Stimulated activated CD8-positive, alpha-beta memory T cell treated with anti-CD3 and anti-CD28 coated beads, Interleukin-15, amount 100 ng/mL, for 24 hours (primary cell): ENCODE data around the gene PRICKLE1.

Experiments
- DNase-seq: peaks from one replicate; pipeline ENCODE4 v3.0.0-alpha.2; 2020; ENCODE audit warnings: low read depth

Gene PRICKLE1

GRCh38 chr12:42589465-42590329 is at the start of gene PRICKLE1:
TSS of gene PRICKLE1 (minus strand) at chr12:42589746. CDS start at chr12:42472516, 117,230 bp downstream.
- no peak for DNase-seq

- no peak for DNase-seq
Observed at GRCh38 chr12:42638697-42639096, 49.2 kb upstream of the PRICKLE1 start.

- no peak for DNase-seq
Observed at GRCh38 chr12:42638011-42638410, 48.5 kb upstream of the PRICKLE1 start.

GRCh38 chr12:42636993-42637392 is 47.4 kb upstream of the PRICKLE1 start:
- DNase-seq, result no peak

- DNase-seq, result no peak
Observed at GRCh38 chr12:42633594-42633993, 44.0 kb upstream of the PRICKLE1 start.

- DNase-seq, result no peak
Observed at GRCh38 chr12:42631513-42631912, 42.0 kb upstream of the PRICKLE1 start.

- no peak for DNase-seq
Observed at GRCh38 chr12:42630314-42630713, 40.8 kb upstream of the PRICKLE1 start.

GRCh38 chr12:42627151-42627550 is 37.6 kb upstream of the PRICKLE1 start:
- no peak for DNase-seq

- DNase-seq, result no peak
Observed at GRCh38 chr12:42625611-42626010, 36.1 kb upstream of the PRICKLE1 start.

- no peak for DNase-seq
Observed at GRCh38 chr12:42617622-42618021, 28.1 kb upstream of the PRICKLE1 start.

GRCh38 chr12:42615006-42615405 is 25.5 kb upstream of the PRICKLE1 start:
- no peak for DNase-seq

GRCh38 chr12:42612231-42612613 is 22.7 kb upstream of the PRICKLE1 start:
- no peak for DNase-seq

GRCh38 chr12:42611571-42612230 is 22.2 kb upstream of the PRICKLE1 start:
- no peak for DNase-seq

GRCh38 chr12:42609605-42610004 is 20.1 kb upstream of the PRICKLE1 start:
- no peak for DNase-seq

GRCh38 chr12:42608196-42608825 is 18.8 kb upstream of the PRICKLE1 start:
- no peak for DNase-seq

GRCh38 chr12:42607584-42608058 is 18.1 kb upstream of the PRICKLE1 start:
- DNase-seq, result no peak

GRCh38 chr12:42606471-42606870 is 16.9 kb upstream of the PRICKLE1 start:
- DNase-seq, result no peak

- DNase-seq, result no peak
Observed at GRCh38 chr12:42605685-42606084, 16.1 kb upstream of the PRICKLE1 start.

GRCh38 chr12:42603246-42603990 is 13.9 kb upstream of the PRICKLE1 start:
- no peak for DNase-seq

GRCh38 chr12:42593874-42594273 is 4.3 kb upstream of the PRICKLE1 start:
- DNase-seq, result no peak

GRCh38 chr12:42590330-42590934 is 886 bp upstream of the PRICKLE1 start:
- no peak for DNase-seq
